Stimulated activated CD4-positive, alpha-beta T cell treated with anti-CD3 and anti-CD28 coated beads, TNF-alpha, amount 100 ng/mL, for 4 hours (primary cell): ENCODE data around the gene CPXM2.

ENCODE experiments used
- DNase-seq, 3 experiments: peaks; one replicate each; pipeline ENCODE4 v3.0.0-alpha.2; 2020; ENCODE audit warnings: low read depth in 3 of 3

CPXM2 gene

GRCh38 chr10:123904834-123905409 lies 13.3 kb upstream of the CPXM2 start:
- DNase-seq = no peak

- DNase-seq = no peak
Measured at GRCh38 chr10:123903621-123904020, 12.0 kb upstream of the CPXM2 start.

GRCh38 chr10:123901621-123902020 lies 10.0 kb upstream of the CPXM2 start:
- no peak for DNase-seq

GRCh38 chr10:123897146-123897545 lies 5.5 kb upstream of the CPXM2 start:
- DNase-seq = no peak

- no peak for DNase-seq
Measured at GRCh38 chr10:123896246-123896927, 4.8 kb upstream of the CPXM2 start.

- no peak for DNase-seq
Measured at GRCh38 chr10:123893651-123894050, 2.0 kb upstream of the CPXM2 start.

- DNase-seq = no peak
Measured at GRCh38 chr10:123890756-123891143, 857 bp downstream of the CPXM2 start.

- no peak for DNase-seq
Measured at GRCh38 chr10:123890226-123890625, 1.4 kb downstream of the CPXM2 start.

- no peak for DNase-seq
Measured at GRCh38 chr10:123889821-123890220, 1.8 kb downstream of the CPXM2 start.

- DNase-seq = no peak
Measured at GRCh38 chr10:123888751-123889150, 2.9 kb downstream of the CPXM2 start.

- DNase-seq = no peak
Measured at GRCh38 chr10:123888256-123888655, 3.4 kb downstream of the CPXM2 start.

- DNase-seq = no peak
Measured at GRCh38 chr10:123886292-123886691, 5.3 kb downstream of the CPXM2 start.

GRCh38 chr10:123885406-123886170 lies 6.0 kb downstream of the CPXM2 start:
- DNase-seq = no peak

- no peak for DNase-seq
Measured at GRCh38 chr10:123884907-123885381, 6.7 kb downstream of the CPXM2 start.

GRCh38 chr10:123884351-123884906 lies 7.2 kb downstream of the CPXM2 start:
- no peak for DNase-seq

GRCh38 chr10:123883673-123884320 lies 7.8 kb downstream of the CPXM2 start:
- no peak for DNase-seq

GRCh38 chr10:123882681-123883445 lies 8.7 kb downstream of the CPXM2 start:
- no peak for DNase-seq

GRCh38 chr10:123882177-123882576 lies 9.4 kb downstream of the CPXM2 start:
- no peak for DNase-seq

- no peak for DNase-seq
Measured at GRCh38 chr10:123879606-123880257, 11.9 kb downstream of the CPXM2 start.

GRCh38 chr10:123878666-123879303 lies 12.8 kb downstream of the CPXM2 start:
- no peak for DNase-seq
